C4-2B (cell line): ENCODE measurements around the gene SLC8A1.

Source experiments
- H3K27ac ChIP-seq: fragments of 450-650 bp; 2 replicates; pipeline ENCODE4 v1.5.1; 2017
- ZFX ChIP-seq: fragments of 450-650 bp; IDR thresholded peaks from 2 replicates; pipeline ENCODE4 v1.6.1; 2017
- TF ChIP-seq, protein P1 (sequence below): fragments of 450-650 bp; conservative IDR thresholded peaks from 2 replicates; pipeline ENCODE4 v1.5.1; 2017; ENCODE audit warnings: mild to moderate bottlenecking

Gene SLC8A1

DNA sequence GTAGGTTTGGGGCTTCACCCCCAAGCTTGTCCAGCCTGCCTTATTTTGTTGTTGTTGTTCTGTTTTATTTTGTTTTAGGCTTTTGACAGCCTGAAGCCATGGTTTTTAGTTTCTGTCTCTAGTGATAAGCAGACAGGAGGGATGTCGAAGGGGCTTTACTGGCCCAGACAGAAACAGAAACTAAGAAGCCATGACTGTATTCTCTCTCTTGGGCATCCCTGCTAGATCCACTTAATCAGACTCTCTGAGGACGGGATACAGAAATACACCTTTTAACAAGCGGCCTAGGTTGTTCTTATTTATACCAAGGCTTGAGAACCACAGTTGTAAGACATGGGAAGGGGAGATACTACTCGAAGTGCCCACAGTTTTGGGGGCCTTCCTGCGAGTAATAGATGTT lies 330.9 kb downstream of the SLC8A1 start:
- H3K27ac ChIP-seq: no peak overlapping the region
- TF ChIP-seq, protein P1, sequence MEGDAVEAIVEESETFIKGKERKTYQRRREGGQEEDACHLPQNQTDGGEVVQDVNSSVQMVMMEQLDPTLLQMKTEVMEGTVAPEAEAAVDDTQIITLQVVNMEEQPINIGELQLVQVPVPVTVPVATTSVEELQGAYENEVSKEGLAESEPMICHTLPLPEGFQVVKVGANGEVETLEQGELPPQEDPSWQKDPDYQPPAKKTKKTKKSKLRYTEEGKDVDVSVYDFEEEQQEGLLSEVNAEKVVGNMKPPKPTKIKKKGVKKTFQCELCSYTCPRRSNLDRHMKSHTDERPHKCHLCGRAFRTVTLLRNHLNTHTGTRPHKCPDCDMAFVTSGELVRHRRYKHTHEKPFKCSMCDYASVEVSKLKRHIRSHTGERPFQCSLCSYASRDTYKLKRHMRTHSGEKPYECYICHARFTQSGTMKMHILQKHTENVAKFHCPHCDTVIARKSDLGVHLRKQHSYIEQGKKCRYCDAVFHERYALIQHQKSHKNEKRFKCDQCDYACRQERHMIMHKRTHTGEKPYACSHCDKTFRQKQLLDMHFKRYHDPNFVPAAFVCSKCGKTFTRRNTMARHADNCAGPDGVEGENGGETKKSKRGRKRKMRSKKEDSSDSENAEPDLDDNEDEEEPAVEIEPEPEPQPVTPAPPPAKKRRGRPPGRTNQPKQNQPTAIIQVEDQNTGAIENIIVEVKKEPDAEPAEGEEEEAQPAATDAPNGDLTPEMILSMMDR: no peak

DNA sequence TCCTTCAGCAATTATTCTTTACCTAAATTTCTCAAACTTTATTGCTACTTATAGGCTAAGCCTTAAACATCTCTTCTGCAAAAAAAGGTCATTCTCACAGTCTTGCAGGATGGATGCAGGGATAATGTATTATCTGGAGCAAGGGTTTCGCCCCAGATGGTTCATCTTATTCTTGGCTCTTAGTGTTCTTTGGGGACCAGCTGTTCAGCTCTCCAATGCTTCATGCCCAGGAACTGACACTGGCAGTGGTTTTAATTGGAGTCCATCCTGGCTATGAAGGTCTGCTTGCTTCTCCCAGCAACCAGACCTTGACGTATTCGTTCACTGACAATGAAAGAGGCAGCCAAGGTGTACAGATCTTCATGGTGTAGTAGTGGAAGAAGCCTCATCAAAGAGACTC lies 331.9 kb downstream of the SLC8A1 start:
- no peak overlapping the region for H3K27ac ChIP-seq
- no peak for TF ChIP-seq ZFX
- TF ChIP-seq, protein P1: no peak

DNA sequence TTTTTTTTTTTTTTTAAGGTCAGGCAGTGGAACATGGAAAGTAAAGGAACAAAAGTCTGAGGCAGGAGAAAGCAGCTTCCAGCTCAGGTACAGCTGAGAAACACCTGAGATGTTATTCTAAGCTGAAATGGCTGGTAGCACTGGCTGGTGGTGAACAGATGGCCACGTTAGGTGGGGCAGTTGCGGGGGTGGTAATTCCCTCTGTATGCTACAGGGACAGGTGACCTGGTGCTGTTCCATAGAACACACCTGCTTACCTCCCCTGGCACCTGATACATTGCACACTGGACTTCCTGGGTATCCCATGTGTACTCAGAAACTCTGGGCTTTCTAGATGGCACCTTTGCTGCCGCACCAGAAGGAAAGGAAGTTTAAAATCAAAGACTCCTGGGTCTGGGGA lies 333.3 kb downstream of the SLC8A1 start:
- TF ChIP-seq ZFX: no peak
- TF ChIP-seq, protein P1: no peak

DNA sequence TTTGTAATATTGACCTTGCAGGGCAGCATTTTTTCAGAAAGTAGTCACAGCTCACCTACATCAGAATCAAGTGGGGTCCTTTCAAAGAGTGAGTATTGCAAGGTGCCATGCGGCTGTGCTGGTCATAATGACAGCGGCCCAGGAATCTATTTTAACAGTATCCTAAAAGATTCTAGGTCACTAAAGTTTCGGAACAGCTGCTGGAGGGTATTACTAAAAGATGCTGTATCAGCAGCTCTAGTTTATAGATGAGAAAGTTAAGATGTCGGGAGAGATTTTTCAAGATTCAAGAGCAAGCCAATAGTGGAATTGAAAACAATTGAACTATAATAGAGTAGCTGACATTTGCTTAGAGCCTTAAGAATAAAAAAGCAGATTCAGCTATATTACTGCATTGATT lies 336.0 kb downstream of the SLC8A1 start:
- TF ChIP-seq, protein P1: no peak
- no peak for TF ChIP-seq ZFX
- H3K27ac ChIP-seq: no peak overlapping the region

More for the DNA sequence above, 333.3 kb downstream of the SLC8A1 start:
- H3K27ac ChIP-seq: no peak overlapping the region

DNA sequence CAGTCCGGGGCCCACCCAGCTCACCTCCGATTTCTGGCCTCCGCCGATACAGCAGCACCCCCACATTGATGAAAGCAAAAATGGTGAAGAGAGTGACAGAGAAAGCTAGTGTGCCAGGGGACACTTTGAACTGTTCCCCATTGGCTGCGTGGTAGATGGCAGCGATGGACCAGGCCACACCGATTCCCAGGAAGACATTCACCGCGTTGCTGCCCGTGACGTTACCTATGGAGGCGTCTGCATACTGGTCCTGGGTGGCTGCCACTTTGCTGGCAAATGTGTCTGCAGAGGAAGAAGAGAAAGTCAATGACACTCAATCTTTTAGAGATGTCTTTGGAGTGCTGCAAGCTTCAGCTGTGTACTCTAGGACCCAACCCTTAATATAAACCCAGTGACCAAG lies 336.5 kb downstream of the SLC8A1 start:
- H3K27ac ChIP-seq: no peak overlapping the region
- no peak for TF ChIP-seq ZFX
- TF ChIP-seq, protein P1: no peak

DNA sequence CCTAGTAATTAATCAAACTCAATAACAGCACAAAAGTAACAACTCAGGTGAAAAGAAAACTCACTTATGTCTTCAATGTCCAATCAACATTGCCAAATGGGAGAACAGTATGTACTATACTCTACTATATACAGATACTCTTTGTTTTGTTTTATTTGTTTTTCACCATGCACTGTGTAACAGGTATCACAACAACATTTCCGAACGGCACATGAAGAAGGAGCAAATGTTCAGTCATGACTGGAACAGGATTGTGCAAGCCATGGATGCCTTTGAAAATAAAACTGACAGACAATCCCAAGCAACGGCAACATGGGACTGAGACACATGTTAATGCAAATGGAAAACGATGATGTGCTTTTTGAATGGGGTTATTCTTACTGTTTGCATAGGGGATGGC lies 337.9 kb downstream of the SLC8A1 start:
- H3K27ac ChIP-seq: no peak overlapping the region
- TF ChIP-seq ZFX: no peak
- TF ChIP-seq, protein P1: no peak

DNA sequence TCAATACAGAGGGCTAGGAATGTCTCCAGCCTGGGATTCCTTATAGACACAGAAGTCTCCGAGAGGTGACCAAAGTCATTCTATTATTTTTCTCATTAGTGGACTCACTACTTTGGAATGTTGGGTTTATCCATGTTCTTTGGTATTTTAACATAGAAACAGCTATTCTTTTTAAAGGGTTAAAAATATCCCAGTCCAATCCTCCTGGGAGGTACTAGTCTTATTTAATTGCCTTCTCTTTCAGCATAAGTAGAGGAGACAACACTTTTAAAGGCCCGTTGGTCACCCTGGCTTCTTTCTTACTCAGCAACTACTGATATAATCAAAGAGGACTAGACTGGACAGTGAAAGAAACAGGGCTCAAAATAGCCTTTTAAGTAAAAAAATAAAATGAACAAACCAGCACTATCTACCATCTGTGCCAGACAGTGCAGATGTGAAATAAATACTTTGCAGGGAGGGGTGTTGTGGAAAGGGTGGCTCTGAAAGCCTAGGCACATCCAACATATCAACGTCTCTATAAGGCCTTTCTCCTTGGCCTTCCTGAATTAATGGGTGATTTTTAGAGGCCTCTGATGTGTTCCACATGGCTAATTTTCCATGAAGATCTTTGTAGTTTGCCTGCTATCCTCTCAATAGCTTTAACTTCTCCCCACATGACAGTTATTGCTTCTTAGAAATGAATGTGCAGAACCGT lies 338.5 kb downstream of the SLC8A1 start:
- H3K27ac ChIP-seq: no peak overlapping the region
- no peak for TF ChIP-seq ZFX
- TF ChIP-seq, protein P1: no peak
